Natural killer cell (primary cell): Measurements from ENCODE around the gene SAA1. TPM values are rescaled to one million over a fixed set of nuclear protein-coding genes. Genes with fewer than 3 reads are reported as not detected.
"Not testable (repeated sequence)": the region's sequence is repeated elsewhere in the genome, so short reads cannot be mapped to it uniquely, and the experiment has no call there.

Source experiments
- ATAC-seq, 3 donors: fragments of 150-1000 bp in 2 of 3; fragments of 200-7000 bp in 1 of 3; cut with Tn5 transposase; 1 replicate in 1 of 3; 2 replicates in 2 of 3; pipeline ENCODE4 v1.10.0; 2021; ENCODE audit warnings: mild to moderate bottlenecking in 2 of 3, moderate library complexity in 2 of 3
- DNase-seq, 2 donors: peaks; one replicate each; pipeline versions ENCODE4 v3.0.0 to v3.0.0-alpha.2; 2013 to 2021; ENCODE audit warnings: mixed read lengths in 1 of 2
- H3K27ac ChIP-seq: one replicate; pipeline ENCODE4 v1.5.1; 2013; ENCODE audit warnings: mild to moderate bottlenecking, low read length
- H3K27me3 ChIP-seq: one replicate; pipeline ENCODE4 v1.6.1; 2013; ENCODE audit warnings: low read length; ENCODE audit not compliant: control insufficient read depth, insufficient read depth
- H3K36me3 ChIP-seq: one replicate; pipeline ENCODE4 v1.6.1; 2013; ENCODE audit warnings: low read length; ENCODE audit not compliant: control insufficient read depth, insufficient read depth
- H3K4me1 ChIP-seq: one replicate; pipeline ENCODE4 v1.6.1; 2013; ENCODE audit warnings: low read length; ENCODE audit not compliant: control insufficient read depth, insufficient read depth
- H3K4me3 ChIP-seq: one replicate; pipeline ENCODE4 v1.5.1; 2013; ENCODE audit warnings: low read length
- H3K9me3 ChIP-seq: one replicate; pipeline ENCODE4 v1.6.1; 2013; ENCODE audit warnings: low read length; ENCODE audit not compliant: control insufficient read depth, insufficient read depth
- H3K27ac Mint-ChIP-seq, 2 donors: one replicate each; pipeline ENCODE4 v1.8.0; 2022; ENCODE audit warnings: mild to moderate bottlenecking in 2 of 2, mixed read lengths in 2 of 2, moderate library complexity in 1 of 2
- H3K27me3 Mint-ChIP-seq, 2 donors: one replicate each; pipeline ENCODE4 v1.8.0; 2022; ENCODE audit warnings: low read depth in 2 of 2, mixed read lengths in 2 of 2
- H3K36me3 Mint-ChIP-seq: one replicate; pipeline ENCODE4 v1.8.0; 2022; ENCODE audit warnings: mixed read lengths
- H3K4me1 Mint-ChIP-seq, 2 donors: one replicate each; pipeline ENCODE4 v1.8.0; 2022; ENCODE audit warnings: mixed read lengths in 2 of 2
- H3K4me3 Mint-ChIP-seq: one replicate; pipeline ENCODE4 v1.8.0; 2022; ENCODE audit warnings: mild to moderate bottlenecking, moderate library complexity, mixed read lengths
- H3K9me3 Mint-ChIP-seq, 2 donors: one replicate each; pipeline ENCODE4 v1.8.0; 2022; ENCODE audit warnings: mixed read lengths in 2 of 2
- WGBS: methylation state at CpG from one replicate; pipeline ENCODE4 v1.1.7; 2013; ENCODE audit warnings: missing lambda C conversion rate; ENCODE audit not compliant: insufficient coverage; 5-methylcytosine and 5-hydroxymethylcytosine counted together
- intact Hi-C: fragments of 100-400 bp; cut with micrococcal nuclease; formaldehyde crosslinking; loops from one replicate; pipeline ENCODE4 v1.14.2; 2022
- total RNA-seq, 4 donors: library from RNA; stranded (reverse); fragments of 120-200 nt in 1 of 4; gene quantifications; one replicate each; pipeline versions ENCODE4 v1.2.3 to v1.2.4, GENCODE V29; 2013 to 2022
- TF ChIP-seq, protein P1 (sequence below): fragments of 200-600 bp; IDR thresholded peaks from one replicate; pipeline ENCODE4 v1.8.0; 2022; ENCODE audit warnings: antibody characterized with exemption

The SAA1 gene
- total RNA-seq, 3 donors from 2014 or later (not counting 1 experiment from before 2014, with no cell fraction given), result not detected

DNA sequence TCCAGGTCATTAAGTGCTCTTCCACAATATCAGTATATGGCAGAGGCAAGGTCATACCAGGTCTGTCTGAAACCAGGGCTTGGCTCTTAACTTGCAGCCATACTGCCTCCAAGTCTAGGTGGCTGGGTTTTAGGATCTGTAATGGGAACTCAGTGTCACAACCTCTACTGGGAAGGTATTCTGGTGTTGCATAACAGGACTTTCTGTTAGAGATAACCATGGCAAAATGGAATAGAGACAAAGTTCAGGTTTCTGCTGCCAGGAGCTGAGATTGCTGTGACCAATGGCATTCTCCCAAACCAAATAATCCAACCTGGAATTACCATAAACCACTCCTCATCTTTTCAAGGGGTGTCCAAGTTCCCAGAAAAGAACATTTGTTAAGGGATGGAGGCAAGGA is 6.8 kb upstream of the SAA1 start:
- H3K9me3 ChIP-seq, result no peaks in the 10 kb centered on the region
- no peaks in the 10 kb centered on the region for H3K36me3 ChIP-seq
- Mint-ChIP-seq H3K4me1 (no peaks in the 10 kb centered on the region), H3K9me3 (no peaks in the 10 kb centered on the region), H3K27me3 (peaks cover 0 to 6% of the 10 kb centered on the region in 2 donors), H3K36me3 (no peaks in the 10 kb centered on the region), H3K4me3 (no peak overlapping the region), H3K27ac (no peak overlapping the region)
- TF ChIP-seq, protein P1, sequence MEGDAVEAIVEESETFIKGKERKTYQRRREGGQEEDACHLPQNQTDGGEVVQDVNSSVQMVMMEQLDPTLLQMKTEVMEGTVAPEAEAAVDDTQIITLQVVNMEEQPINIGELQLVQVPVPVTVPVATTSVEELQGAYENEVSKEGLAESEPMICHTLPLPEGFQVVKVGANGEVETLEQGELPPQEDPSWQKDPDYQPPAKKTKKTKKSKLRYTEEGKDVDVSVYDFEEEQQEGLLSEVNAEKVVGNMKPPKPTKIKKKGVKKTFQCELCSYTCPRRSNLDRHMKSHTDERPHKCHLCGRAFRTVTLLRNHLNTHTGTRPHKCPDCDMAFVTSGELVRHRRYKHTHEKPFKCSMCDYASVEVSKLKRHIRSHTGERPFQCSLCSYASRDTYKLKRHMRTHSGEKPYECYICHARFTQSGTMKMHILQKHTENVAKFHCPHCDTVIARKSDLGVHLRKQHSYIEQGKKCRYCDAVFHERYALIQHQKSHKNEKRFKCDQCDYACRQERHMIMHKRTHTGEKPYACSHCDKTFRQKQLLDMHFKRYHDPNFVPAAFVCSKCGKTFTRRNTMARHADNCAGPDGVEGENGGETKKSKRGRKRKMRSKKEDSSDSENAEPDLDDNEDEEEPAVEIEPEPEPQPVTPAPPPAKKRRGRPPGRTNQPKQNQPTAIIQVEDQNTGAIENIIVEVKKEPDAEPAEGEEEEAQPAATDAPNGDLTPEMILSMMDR, result no peak
- H3K27ac ChIP-seq, result no peak overlapping the region
- H3K27me3 ChIP-seq, result no peaks in the 10 kb centered on the region
- no peak overlapping the region for H3K4me3 ChIP-seq
- DNase-seq, result no peak
- intact Hi-C loops, result no loop called here
- no peak for ATAC-seq
- H3K4me1 ChIP-seq, result no peaks in the 10 kb centered on the region

DNA sequence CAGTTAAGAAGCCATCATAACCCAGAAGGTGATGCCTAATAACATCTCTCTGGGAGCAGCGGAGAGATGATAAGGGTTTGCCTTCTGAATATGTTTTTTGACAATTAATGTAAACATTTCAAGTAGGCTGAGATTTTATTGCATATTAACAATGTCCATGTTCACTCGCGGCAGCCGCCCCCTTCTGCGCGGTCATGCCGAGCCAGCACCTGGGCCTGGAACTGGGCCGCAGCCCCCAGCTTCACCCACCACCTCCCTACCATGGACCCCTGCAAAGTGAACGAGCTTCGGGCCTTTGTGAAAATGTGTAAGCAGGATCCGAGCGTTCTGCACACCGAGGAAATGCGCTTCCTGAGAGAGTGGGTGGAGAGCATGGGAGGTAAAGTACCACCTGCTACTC is 4.3 kb upstream of the SAA1 start:
- no peak for ATAC-seq
- no peaks in the 10 kb centered on the region for H3K9me3 ChIP-seq
- no peaks in the 10 kb centered on the region for H3K36me3 Mint-ChIP-seq
- no peak overlapping the region for H3K27ac ChIP-seq
- no peak overlapping the region for H3K27ac Mint-ChIP-seq
- no peaks in the 10 kb centered on the region for H3K27me3 ChIP-seq
- H3K27me3 Mint-ChIP-seq, result peaks cover 0 to 3% of the 10 kb centered on the region in 2 donors
- no peak for DNase-seq
- no peak overlapping the region for H3K4me3 Mint-ChIP-seq
- no peaks in the 10 kb centered on the region for H3K9me3 Mint-ChIP-seq
- TF ChIP-seq, protein P1, result no peak
- intact Hi-C loops, result no loop called here
- H3K4me1 ChIP-seq, result peaks cover 3% of the 10 kb centered on the region
- H3K4me3 ChIP-seq, result no peak overlapping the region
- no peaks in the 10 kb centered on the region for H3K36me3 ChIP-seq
- H3K4me1 Mint-ChIP-seq, result peaks cover 0 to 5% of the 10 kb centered on the region in 2 donors
- 95% methylated on average over 12 of the region's 14 CpGs for WGBS

DNA sequence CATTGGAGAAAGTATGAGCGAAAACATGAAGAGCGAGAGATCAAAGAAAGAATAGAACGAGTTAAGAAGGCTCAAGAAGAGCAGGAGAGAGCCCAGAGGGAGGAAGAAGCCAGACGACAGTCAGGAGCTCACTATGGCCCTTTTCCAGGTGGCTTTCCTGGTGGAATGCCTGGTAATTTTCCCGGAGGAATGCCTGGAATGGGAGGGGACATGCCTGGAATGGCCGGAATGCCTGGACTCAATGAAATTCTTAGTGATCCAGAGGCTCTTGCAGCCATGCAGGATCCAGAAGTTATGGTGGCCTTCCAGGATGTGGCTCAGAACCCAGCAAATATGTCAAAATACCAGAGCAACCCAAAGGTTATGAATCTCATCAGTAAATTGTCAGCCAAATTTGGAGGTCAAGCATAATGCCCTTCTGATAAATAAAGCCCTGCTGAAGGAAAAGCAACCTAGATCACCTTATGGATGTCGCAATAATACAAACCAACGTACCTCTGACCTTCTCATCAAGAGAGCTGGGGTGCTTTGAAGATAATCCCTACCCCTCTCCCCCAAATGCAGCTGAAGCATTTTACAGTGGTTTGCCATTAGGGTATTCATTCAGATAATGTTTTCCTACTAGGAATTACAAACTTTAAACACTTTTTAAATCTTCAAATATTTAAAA is 3.2 kb upstream of the SAA1 start:
- H3K4me1 Mint-ChIP-seq, H3K36me3 Mint-ChIP-seq, H3K4me1 ChIP-seq, H3K4me3 ChIP-seq, intact Hi-C loops, ATAC-seq, DNase-seq, H3K27me3 Mint-ChIP-seq, H3K9me3 Mint-ChIP-seq, H3K27me3 ChIP-seq, H3K4me3 Mint-ChIP-seq, H3K36me3 ChIP-seq, H3K9me3 ChIP-seq, H3K27ac Mint-ChIP-seq, H3K27ac ChIP-seq: not testable (repeated sequence)
- WGBS, result 85% methylated on average over 7 of the region's 8 CpGs

DNA sequence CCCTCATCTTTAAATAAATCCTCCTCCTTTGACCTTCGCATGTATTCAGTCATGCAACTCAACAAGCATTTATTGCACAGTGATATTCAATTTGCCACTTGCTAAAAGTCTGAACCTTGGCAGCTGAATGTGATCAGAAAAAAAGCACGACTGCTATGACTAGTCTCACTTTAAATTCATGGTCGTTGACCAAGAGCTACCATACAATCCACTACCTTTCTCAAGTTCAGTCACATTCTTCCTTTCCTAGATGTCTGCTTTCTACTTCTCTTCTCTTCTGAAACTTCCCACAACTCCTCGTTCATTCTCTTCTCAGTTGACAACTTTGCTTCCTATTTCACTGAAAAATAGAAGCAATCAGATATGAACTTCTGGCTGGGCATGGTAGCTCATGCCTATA is 2.0 kb upstream of the SAA1 start:
- DNase-seq, result no peak
- intact Hi-C loops, result no loop called here
- Histone ChIP-seq H3K9me3 (no peaks in the 10 kb centered on the region), H3K27me3 (no peaks in the 10 kb centered on the region), H3K4me3 (no peak overlapping the region), H3K36me3 (no peaks in the 10 kb centered on the region), H3K27ac (no peak overlapping the region), H3K4me1 (peaks cover 3% of the 10 kb centered on the region)
- Mint-ChIP-seq H3K27me3 (peaks cover 0 to 3% of the 10 kb centered on the region in 2 donors), H3K9me3 (no peaks in the 10 kb centered on the region), H3K27ac (no peak overlapping the region), H3K4me3 (no peak overlapping the region), H3K36me3 (no peaks in the 10 kb centered on the region), H3K4me1 (peaks cover 0 to 5% of the 10 kb centered on the region in 2 donors)
- TF ChIP-seq, protein P1, result no peak
- ATAC-seq, result no peak
- 82% methylated on average over 4 of the region's 4 CpGs for WGBS
